ENCODE measurements around the gene NOSTRIN. TPM values are rescaled to one million over a fixed set of nuclear protein-coding genes. Genes with fewer than 3 reads are reported as not detected.

Gene NOSTRIN
- total and polyA plus RNA-seq, 2 experiments from 2014 or later = 0.92 to 2.9 TPM

GRCh38 chr2:168894101-168894500 is 91.7 kb downstream of the NOSTRIN start:
- H3K9me3 ChIP-seq (ENCODE audit: low read depth) = no peaks in the 10 kb centered on the region
- H3K36me3 ChIP-seq = no peaks in the 10 kb centered on the region
- no peaks in the 10 kb centered on the region for H3K4me1 ChIP-seq (ENCODE audit: low read depth)
- H3K27me3 ChIP-seq = no peaks in the 10 kb centered on the region
- no peak overlapping the region for H3K4me3 ChIP-seq
- H3K27ac ChIP-seq = no peak overlapping the region
- TF ChIP-seq, protein P1, sequence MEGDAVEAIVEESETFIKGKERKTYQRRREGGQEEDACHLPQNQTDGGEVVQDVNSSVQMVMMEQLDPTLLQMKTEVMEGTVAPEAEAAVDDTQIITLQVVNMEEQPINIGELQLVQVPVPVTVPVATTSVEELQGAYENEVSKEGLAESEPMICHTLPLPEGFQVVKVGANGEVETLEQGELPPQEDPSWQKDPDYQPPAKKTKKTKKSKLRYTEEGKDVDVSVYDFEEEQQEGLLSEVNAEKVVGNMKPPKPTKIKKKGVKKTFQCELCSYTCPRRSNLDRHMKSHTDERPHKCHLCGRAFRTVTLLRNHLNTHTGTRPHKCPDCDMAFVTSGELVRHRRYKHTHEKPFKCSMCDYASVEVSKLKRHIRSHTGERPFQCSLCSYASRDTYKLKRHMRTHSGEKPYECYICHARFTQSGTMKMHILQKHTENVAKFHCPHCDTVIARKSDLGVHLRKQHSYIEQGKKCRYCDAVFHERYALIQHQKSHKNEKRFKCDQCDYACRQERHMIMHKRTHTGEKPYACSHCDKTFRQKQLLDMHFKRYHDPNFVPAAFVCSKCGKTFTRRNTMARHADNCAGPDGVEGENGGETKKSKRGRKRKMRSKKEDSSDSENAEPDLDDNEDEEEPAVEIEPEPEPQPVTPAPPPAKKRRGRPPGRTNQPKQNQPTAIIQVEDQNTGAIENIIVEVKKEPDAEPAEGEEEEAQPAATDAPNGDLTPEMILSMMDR (IDR thresholded peaks at IDR 0.05; ENCODE audit: low read depth, low read length) = no peak
- DNase-seq (ENCODE audit: low read depth in 1 of 2, low spot score in 1 of 2) = no peak

DNA sequence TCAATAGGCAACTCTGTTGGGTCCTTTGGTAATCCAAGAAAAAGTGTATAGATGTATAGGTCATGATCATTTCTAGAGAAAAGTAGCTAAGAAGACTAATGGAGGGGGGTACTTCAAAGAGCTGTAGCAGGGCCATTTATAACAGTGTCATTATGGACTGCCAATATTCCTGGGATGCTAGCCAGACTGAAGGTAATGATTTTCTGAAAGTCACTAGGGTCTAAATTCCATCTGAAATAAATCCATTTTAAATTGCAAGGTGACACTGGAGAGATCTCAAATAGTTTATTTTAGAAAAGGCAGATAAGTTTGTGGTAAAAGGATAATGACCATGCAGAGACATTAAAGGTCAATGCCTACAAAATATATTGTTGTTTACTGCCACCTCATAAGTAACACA is 92.3 kb downstream of the NOSTRIN start:
- DNase-seq (ENCODE audit: low read depth in 1 of 2, low spot score in 1 of 2) = no peak
- no peaks in the 10 kb centered on the region for H3K36me3 ChIP-seq
- H3K27me3 ChIP-seq = no peaks in the 10 kb centered on the region
- no peak overlapping the region for H3K27ac ChIP-seq
- H3K4me1 ChIP-seq (ENCODE audit: low read depth) = no peaks in the 10 kb centered on the region
- TF ChIP-seq, protein P1 (IDR thresholded peaks at IDR 0.05; ENCODE audit: low read depth, low read length) = no peak
- H3K4me3 ChIP-seq = no peak overlapping the region
- no peaks in the 10 kb centered on the region for H3K9me3 ChIP-seq (ENCODE audit: low read depth)

GRCh38 chr2:168895771-168896170 is 93.3 kb downstream of the NOSTRIN start:
- Histone ChIP-seq H3K4me1 (ENCODE audit: low read depth) (no peaks in the 10 kb centered on the region), H3K27me3 (no peaks in the 10 kb centered on the region), H3K4me3 (no peak overlapping the region), H3K36me3 (no peaks in the 10 kb centered on the region), H3K27ac (no peak overlapping the region), H3K9me3 (ENCODE audit: low read depth) (no peaks in the 10 kb centered on the region)
- DNase-seq (ENCODE audit: low read depth in 1 of 2, low spot score in 1 of 2) = peak in 1 of 2 donors; percentile 12
- TF ChIP-seq, protein P1 (IDR thresholded peaks at IDR 0.05; ENCODE audit: low read depth, low read length) = no peak

DNA sequence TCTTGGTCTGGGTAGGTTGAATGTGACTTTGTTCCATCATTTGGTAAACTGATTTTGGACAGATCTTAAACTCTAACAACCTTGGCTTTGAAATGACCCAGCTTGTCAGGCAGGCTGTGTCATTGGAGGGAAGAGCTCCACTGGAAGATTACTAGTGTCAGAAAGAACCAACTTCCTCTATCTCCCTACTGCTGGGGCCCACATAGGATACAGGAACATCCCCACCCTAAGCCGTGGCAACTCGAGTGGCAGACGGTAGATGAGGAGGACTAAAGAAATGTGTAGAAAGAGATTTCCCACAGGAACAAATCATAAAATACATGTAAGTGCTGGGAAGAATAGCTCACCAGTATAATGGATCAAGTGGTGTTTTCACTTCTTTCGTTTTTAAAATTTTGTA is 94.3 kb downstream of the NOSTRIN start:
- H3K27ac ChIP-seq = no peak overlapping the region
- H3K4me3 ChIP-seq = no peak overlapping the region
- DNase-seq (ENCODE audit: low read depth in 1 of 2, low spot score in 1 of 2) = no peak
- no peaks in the 10 kb centered on the region for H3K4me1 ChIP-seq (ENCODE audit: low read depth)
- TF ChIP-seq, protein P1 (IDR thresholded peaks at IDR 0.05; ENCODE audit: low read depth, low read length) = no peak
- H3K27me3 ChIP-seq = no peaks in the 10 kb centered on the region
- H3K36me3 ChIP-seq = no peaks in the 10 kb centered on the region
- H3K9me3 ChIP-seq (ENCODE audit: low read depth) = no peaks in the 10 kb centered on the region

- Histone ChIP-seq H3K4me1 (ENCODE audit: low read depth) (no peaks in the 10 kb centered on the region), H3K27ac (no peak overlapping the region), H3K4me3 (no peak overlapping the region), H3K9me3 (ENCODE audit: low read depth) (no peaks in the 10 kb centered on the region), H3K36me3 (no peaks in the 10 kb centered on the region), H3K27me3 (no peaks in the 10 kb centered on the region)
- TF ChIP-seq, protein P1 (IDR thresholded peaks at IDR 0.05; ENCODE audit: low read depth, low read length) = no peak
- DNase-seq (ENCODE audit: low read depth in 1 of 2, low spot score in 1 of 2) = no peak
Observed at GRCh38 chr2:168897449-168897848, 95.0 kb downstream of the NOSTRIN start.

DNA sequence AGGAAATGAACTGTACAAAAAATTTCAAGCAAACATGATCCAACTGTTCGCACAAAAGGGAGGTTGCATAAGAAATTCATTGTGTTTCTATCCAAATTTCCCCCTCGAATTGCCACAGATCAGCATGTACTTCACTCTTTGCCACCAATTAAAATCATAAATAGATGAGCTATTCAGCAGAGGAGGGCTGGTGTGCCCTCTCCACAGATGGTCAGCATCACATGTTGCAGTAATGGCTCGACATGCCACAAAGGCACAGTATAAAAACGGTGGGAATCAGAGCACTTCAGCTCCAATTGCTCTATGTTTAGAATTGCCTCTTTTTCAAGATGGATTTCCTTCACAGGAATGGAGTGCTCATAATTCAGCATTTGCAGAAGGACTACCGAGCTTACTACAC is 98.6 kb downstream of the NOSTRIN start, which contains the start of gene G6PC2:
G6PC2 (plus strand) TSS at position 289 of the 400 bp plus-strand sequence; CDS start at position 330, 41 bp downstream.
- Histone ChIP-seq H3K4me3 (no peak within 1 kb of the TSS), H3K4me1 (ENCODE audit: low read depth) (no peaks in the 10 kb centered on the region), H3K36me3 (no peaks in the 10 kb centered on the region), H3K9me3 (ENCODE audit: low read depth) (no peaks in the 10 kb centered on the region), H3K27me3 (no peaks in the 10 kb centered on the region), H3K27ac (no peak within 1 kb of the TSS)
- DNase-seq (ENCODE audit: low read depth in 1 of 2, low spot score in 1 of 2) = no peak
- TF ChIP-seq, protein P1 (IDR thresholded peaks at IDR 0.05; ENCODE audit: low read depth, low read length) = no peak

All from cardiac muscle cell (in vitro differentiated cells and primary cell).